HEK293T (cell line): ENCODE results near the gene ERCC1.

Experiments used
- BHLHE40 ChIP-seq: fragments of 450-650 bp; IDR thresholded peaks from 2 replicates; pipeline ENCODE4 v1.6.1; 2016; ENCODE audit warnings: mild to moderate bottlenecking, moderate library complexity, borderline replicate concordance
- FOXK2 ChIP-seq: fragments of 450-650 bp; IDR thresholded peaks from 2 replicates; pipeline ENCODE4 v1.6.1; 2016; ENCODE audit warnings: mild to moderate bottlenecking
- FOXM1 ChIP-seq: fragments of 450-650 bp; IDR thresholded peaks from 2 replicates; pipeline ENCODE4 v1.6.1; 2017; ENCODE audit warnings: mild to moderate bottlenecking, borderline replicate concordance
- LEF1 ChIP-seq: fragments of 450-650 bp; IDR thresholded peaks from 2 replicates; pipeline ENCODE4 v1.6.1; 2017; ENCODE audit warnings: mild to moderate bottlenecking, borderline replicate concordance
- SP1 ChIP-seq: fragments of 450-650 bp; IDR thresholded peaks from 2 replicates; pipeline ENCODE4 v1.6.1; 2017
- ZNF384 ChIP-seq: fragments of 450-650 bp; IDR thresholded peaks from 2 replicates; pipeline ENCODE4 v1.6.1; 2016

GRCh38 chr19:45362291-45362690 is 61.4 kb downstream of the ERCC1 start:
- TF ChIP-seq SP1 (no peak), LEF1 (no peak), BHLHE40 (no peak), ZNF384 (no peak), FOXM1 (no peak), FOXK2 (no peak)
